GM18867 (cell line): ENCODE results near the gene LCN9.
"Not testable (repeated sequence)": the region's sequence is repeated elsewhere in the genome, so short reads cannot be mapped to it uniquely, and the experiment has no call there.

Experiments used
- ATAC-seq: cut with Tn5 transposase; IDR thresholded peaks from one replicate; pipeline ENCODE4 v1.9.1; 2021; ENCODE audit warnings: mild to moderate bottlenecking, moderate library complexity; ENCODE audit not compliant: unreplicated experiment

Gene LCN9

GRCh38 chr9:135644631-135645218 is 18.4 kb upstream of the LCN9 start:
- ATAC-seq = no peak

DNA sequence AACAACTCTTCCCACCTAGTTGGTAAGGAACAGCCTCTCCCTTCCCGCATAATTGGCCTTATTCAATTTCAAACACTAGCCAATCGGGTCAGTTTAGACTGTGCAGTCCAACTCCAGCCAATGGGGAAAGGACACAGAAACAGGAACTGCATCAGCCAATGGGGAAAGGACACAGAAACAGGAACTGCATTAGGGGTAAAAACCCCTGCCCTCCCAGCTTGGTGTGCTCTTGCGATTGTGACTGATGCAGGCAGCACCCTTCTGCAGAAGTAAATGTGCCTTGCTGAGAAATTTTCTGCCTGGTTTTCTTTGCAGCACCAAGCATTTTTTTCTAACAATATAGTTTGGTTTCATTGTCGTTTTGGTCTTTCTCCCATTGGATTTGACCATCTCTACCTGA is 15.2 kb upstream of the LCN9 start:
- ATAC-seq = no peak

DNA sequence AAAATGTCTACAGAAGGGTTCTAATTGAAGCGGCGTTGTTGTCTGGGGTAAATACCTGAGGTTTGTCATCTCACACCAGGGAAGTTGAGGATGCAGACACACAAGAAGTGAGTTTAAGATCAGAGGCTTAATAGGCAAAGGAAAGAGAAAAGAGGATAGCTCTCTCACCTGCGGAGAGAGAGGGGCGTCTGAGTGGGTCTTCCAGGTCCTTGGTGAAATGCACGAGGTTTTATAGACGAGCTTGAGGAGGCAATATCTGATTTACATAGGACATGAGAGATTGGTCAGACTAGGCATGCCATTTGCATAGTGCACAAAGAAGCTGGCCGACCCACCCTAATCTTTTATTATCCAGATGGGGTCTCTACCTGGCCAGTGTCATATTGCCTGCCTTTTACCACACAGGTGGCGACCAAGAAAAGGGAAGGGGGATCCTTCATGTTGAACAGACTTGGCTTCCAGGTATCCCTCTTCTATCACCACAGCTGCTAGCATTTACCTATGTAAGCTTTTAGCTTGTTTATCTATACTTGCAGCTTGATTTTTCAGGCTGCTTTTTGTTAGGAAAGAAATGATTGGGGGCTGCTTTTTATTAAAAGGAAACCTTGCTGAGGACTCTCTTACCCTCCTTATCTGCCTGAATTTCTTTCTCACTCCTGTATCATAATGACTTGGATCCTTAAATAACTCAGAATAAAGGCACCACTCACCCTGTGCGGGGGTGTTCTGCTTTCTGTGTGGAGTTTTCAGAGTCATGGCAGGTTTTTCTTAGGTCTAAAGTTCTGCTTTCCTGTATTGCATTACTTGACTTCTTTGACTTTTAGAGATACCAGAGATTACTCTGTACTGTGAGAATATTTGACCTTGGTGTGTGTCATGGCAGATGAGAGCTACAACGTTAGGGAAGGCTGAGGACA is 14.4 kb upstream of the LCN9 start:
- no peak for ATAC-seq

- ATAC-seq = no peak
Measured at GRCh38 chr9:135649508-135649907, 13.6 kb upstream of the LCN9 start.

- no peak for ATAC-seq
Measured at GRCh38 chr9:135650408-135650807, 12.7 kb upstream of the LCN9 start.

DNA sequence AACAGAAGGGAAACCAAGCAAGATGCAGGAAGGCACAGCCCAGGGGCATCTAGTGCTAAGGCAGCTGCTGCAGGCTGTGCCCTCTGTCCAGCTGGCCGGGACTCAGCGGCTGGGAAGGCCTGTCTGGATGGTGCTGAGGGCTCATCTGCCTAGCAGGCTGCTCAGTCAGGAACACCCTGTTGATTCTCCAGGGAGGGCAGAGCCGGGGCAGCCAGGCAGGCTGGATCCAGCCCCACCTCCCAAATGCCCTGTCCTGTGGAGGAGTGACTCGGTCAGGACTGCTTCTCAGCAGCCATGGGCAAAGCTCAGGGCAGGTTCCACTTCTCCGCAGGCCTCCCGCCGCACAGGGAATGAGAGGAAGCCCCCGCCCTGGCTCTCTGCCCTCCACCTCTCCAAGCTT is 7.8 kb upstream of the LCN9 start:
- ATAC-seq = no peak

- ATAC-seq = no peak
Measured at GRCh38 chr9:135657416-135657815, 5.7 kb upstream of the LCN9 start.

GRCh38 chr9:135659252-135659651 is 3.9 kb upstream of the LCN9 start:
- no peak for ATAC-seq

DNA sequence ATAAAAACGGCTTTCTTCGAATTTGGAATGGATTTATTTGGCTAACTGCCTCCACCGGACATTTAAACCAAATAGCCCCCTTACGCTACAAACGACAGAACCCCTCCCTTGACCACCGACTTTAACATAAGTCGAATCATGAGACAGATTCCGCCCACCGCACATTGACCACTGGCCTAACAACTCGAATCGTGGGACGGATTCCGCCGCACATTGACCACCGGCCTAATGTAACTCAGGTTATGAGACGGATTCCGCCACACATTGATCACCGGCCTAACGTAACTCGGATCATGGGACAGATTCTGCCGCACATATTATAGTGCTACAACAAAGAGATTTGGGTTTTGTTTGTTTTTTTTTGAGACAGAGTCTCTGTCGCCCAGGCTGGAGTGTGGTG is 2.7 kb upstream of the LCN9 start:
- ATAC-seq = no peak

- ATAC-seq = no peak
Measured at GRCh38 chr9:135661816-135662560, 1.1 kb upstream of the LCN9 start.

DNA sequence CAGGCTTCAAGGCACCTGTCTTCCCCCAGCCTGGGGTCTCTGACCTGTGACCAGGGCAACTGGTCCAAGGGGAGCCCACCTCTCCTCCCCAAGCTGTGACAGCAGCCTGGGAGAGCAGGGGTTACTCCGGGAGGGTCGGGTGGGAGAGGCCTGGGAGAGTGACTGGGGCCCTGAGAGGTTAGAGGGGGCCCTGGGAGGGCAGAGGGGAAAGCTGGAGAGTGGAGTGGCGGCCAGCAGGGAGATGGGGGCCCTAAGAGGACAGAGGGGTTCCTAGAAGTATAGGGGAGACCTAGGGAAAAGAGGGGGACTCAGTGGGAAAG is 302 bp downstream of the LCN9 start:
- ATAC-seq = no peak

GRCh38 chr9:135663857-135664256 is 748 bp downstream of the LCN9 start:
- ATAC-seq = no peak

DNA sequence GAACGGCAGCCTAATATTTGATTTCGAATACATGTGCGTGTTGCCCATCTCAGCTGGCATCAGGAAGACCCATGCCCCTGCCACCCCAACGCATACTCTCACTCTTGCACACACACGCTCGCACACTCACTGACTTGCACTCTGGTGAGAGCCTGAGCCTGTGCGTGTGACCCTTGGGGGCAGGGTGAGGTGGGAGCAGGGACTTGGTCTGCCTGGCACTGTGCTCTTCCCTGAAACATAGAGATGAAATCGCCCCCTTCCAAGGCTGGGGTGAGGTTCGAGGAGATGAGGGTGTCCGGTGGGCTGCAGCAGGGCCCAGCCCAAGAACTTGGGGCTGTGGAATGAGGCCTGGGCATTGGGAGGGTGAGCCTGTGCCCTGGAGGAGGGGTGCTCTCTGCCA is 1.2 kb downstream of the LCN9 start:
- ATAC-seq = no peak

GRCh38 chr9:135664801-135665794 is 2.0 kb downstream of the LCN9 start:
- ATAC-seq = no peak

GRCh38 chr9:135665795-135666189 is 2.7 kb downstream of the LCN9 start:
- no peak for ATAC-seq

- ATAC-seq = no peak
Measured at GRCh38 chr9:135666534-135667462, 3.7 kb downstream of the LCN9 start.

DNA sequence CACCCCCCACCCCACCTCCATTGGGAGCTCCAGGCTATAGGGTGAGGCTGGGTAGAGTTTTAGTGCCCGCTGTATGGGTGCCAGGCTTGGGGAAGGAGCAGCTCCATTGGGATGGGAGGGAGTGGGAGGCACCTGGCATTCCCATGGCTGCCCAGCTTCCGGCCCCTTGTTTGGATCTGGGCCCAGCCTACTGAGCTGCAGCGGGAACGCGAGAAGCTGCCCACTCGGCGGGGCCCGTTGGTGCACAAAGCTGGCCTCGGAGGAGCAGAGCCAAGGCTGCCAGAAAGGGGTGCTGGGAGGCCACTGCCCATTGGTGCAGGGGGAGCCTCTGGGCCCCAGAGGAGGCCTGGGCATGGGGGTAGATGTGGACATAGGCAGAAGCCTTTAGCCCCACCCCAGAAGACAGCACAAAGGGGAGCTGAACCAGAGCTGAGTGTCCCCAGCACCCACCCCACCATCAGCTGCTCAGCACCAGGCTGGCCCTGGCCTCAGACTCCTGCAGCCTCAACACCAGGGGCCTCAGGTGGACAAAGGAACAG is 4.4 kb downstream of the LCN9 start:
- no peak for ATAC-seq

GRCh38 chr9:135669018-135669417 is 5.9 kb downstream of the LCN9 start:
- not testable (repeated sequence) for ATAC-seq

GRCh38 chr9:135669616-135670285 is 6.6 kb downstream of the LCN9 start:
- no peak for ATAC-seq
